ENCODE measurements around the gene SH2D2A. TPM values are rescaled to one million over a fixed set of nuclear protein-coding genes. Genes with fewer than 3 reads are reported as not detected.

SH2D2A gene
- total and polyA plus RNA-seq, 9 of the 15 experiments (the other 6 are each of a cell fraction or from before 2014, with no cell fraction given), result 0.89 to 33.6 (median 6.9) TPM

GRCh38 chr1:156862997-156863599 lies 46.5 kb upstream of the SH2D2A start (continued):
- TF ChIP-seq, protein P1, sequence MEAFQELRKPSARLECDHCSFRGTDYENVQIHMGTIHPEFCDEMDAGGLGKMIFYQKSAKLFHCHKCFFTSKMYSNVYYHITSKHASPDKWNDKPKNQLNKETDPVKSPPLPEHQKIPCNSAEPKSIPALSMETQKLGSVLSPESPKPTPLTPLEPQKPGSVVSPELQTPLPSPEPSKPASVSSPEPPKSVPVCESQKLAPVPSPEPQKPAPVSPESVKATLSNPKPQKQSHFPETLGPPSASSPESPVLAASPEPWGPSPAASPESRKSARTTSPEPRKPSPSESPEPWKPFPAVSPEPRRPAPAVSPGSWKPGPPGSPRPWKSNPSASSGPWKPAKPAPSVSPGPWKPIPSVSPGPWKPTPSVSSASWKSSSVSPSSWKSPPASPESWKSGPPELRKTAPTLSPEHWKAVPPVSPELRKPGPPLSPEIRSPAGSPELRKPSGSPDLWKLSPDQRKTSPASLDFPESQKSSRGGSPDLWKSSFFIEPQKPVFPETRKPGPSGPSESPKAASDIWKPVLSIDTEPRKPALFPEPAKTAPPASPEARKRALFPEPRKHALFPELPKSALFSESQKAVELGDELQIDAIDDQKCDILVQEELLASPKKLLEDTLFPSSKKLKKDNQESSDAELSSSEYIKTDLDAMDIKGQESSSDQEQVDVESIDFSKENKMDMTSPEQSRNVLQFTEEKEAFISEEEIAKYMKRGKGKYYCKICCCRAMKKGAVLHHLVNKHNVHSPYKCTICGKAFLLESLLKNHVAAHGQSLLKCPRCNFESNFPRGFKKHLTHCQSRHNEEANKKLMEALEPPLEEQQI (IDR thresholded peaks at IDR 0.05), result no peak
- TF ChIP-seq HCFC1 (IDR thresholded peaks at IDR 0.05; ENCODE audit: low read depth, low read length), result no peak
- TF ChIP-seq SMAD2 (IDR thresholded peaks at IDR 0.05; ENCODE audit: low read depth, low read length), result no peak
- TF ChIP-seq, protein P2, sequence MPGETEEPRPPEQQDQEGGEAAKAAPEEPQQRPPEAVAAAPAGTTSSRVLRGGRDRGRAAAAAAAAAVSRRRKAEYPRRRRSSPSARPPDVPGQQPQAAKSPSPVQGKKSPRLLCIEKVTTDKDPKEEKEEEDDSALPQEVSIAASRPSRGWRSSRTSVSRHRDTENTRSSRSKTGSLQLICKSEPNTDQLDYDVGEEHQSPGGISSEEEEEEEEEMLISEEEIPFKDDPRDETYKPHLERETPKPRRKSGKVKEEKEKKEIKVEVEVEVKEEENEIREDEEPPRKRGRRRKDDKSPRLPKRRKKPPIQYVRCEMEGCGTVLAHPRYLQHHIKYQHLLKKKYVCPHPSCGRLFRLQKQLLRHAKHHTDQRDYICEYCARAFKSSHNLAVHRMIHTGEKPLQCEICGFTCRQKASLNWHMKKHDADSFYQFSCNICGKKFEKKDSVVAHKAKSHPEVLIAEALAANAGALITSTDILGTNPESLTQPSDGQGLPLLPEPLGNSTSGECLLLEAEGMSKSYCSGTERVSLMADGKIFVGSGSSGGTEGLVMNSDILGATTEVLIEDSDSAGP (CRISPR knock-in tag; IDR thresholded peaks at IDR 0.05), result no peak
- TF ChIP-seq, protein P3, sequence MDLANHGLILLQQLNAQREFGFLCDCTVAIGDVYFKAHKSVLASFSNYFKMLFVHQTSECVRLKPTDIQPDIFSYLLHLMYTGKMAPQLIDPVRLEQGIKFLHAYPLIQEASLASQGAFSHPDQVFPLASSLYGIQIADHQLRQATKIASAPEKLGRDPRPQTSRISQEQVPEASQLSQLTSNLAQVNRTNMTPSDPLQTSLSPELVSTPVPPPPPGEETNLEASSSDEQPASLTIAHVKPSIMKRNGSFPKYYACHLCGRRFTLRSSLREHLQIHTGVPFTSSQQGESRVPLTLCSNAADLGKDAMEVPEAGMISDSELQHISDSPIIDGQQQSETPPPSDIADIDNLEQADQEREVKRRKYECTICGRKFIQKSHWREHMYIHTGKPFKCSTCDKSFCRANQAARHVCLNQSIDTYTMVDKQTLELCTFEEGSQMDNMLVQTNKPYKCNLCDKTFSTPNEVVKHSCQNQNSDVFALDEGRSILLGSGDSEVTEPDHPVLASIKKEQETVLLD (IDR thresholded peaks at IDR 0.05), result peak; percentile 94
- TF ChIP-seq, protein P4, sequence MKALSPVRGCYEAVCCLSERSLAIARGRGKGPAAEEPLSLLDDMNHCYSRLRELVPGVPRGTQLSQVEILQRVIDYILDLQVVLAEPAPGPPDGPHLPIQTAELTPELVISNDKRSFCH (CRISPR knock-in tag; IDR thresholded peaks at IDR 0.05), result no peak
- TF ChIP-seq, protein P4 (tag; IDR thresholded peaks at IDR 0.05), result no peak
- peak; percentile 50; the same call in 1 of the 2 replicates for TF ChIP-seq ZBTB5 (IDR thresholded peaks at IDR 0.05)
- TF ChIP-seq JUN (IDR thresholded peaks at IDR 0.05; ENCODE audit: borderline replicate concordance, low read depth, low read length), result no peak
- no peak for TF ChIP-seq JUN (CRISPR knock-in tag; IDR thresholded peaks at IDR 0.05; ENCODE audit: borderline replicate concordance)
- TF ChIP-seq, protein P5, sequence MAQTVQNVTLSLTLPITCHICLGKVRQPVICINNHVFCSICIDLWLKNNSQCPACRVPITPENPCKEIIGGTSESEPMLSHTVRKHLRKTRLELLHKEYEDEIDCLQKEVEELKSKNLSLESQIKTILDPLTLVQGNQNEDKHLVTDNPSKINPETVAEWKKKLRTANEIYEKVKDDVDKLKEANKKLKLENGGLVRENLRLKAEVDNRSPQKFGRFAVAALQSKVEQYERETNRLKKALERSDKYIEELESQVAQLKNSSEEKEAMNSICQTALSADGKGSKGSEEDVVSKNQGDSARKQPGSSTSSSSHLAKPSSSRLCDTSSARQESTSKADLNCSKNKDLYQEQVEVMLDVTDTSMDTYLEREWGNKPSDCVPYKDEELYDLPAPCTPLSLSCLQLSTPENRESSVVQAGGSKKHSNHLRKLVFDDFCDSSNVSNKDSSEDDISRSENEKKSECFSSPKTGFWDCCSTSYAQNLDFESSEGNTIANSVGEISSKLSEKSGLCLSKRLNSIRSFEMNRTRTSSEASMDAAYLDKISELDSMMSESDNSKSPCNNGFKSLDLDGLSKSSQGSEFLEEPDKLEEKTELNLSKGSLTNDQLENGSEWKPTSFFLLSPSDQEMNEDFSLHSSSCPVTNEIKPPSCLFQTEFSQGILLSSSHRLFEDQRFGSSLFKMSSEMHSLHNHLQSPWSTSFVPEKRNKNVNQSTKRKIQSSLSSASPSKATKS (CRISPR knock-in tag; IDR thresholded peaks at IDR 0.05), result no peak
- TF ChIP-seq TEAD1 (CRISPR knock-in tag; IDR thresholded peaks at IDR 0.05), result peak; percentile 1 to 88; a peak in 1 of 4 replicates
- TF ChIP-seq ZNF699 (CRISPR knock-in tag; IDR thresholded peaks at IDR 0.05; ENCODE audit: insufficient replicate concordance), result no peak
- TF ChIP-seq, protein P6, sequence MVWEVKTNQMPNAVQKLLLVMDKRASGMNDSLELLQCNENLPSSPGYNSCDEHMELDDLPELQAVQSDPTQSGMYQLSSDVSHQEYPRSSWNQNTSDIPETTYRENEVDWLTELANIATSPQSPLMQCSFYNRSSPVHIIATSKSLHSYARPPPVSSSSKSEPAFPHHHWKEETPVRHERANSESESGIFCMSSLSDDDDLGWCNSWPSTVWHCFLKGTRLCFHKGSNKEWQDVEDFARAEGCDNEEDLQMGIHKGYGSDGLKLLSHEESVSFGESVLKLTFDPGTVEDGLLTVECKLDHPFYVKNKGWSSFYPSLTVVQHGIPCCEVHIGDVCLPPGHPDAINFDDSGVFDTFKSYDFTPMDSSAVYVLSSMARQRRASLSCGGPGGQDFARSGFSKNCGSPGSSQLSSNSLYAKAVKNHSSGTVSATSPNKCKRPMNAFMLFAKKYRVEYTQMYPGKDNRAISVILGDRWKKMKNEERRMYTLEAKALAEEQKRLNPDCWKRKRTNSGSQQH (CRISPR knock-in tag; IDR thresholded peaks at IDR 0.05), result peak; percentile 56; the same call in 1 of the 2 replicates
- peak; percentile 83 for TF ChIP-seq NCOA4 (IDR thresholded peaks at IDR 0.05; ENCODE audit: partially characterized antibody)

All from K562 (cell line).